Brain microvascular endothelial cell (primary cell): Measurements from ENCODE around the gene C17orf75.

ENCODE experiments used
- DNase-seq: peaks from one replicate; pipeline ENCODE4 v3.0.0-alpha.2; 2020
- H3K27ac ChIP-seq: fragments of 250-450 bp; sonication (Bioruptor Pico); 2 replicates; pipeline ENCODE4 v1.5.1; 2020; ENCODE audit warnings: mild to moderate bottlenecking, moderate library complexity
- H3K27me3 ChIP-seq: fragments of 250-450 bp; sonication (Bioruptor Pico); replicated peaks from 2 replicates; pipeline ENCODE4 v1.5.1; 2020; ENCODE audit warnings: mild to moderate bottlenecking
- H3K36me3 ChIP-seq: fragments of 250-450 bp; sonication (Bioruptor Pico); replicated peaks from 2 replicates; pipeline ENCODE4 v1.5.1; 2020; ENCODE audit warnings: mild to moderate bottlenecking
- H3K4me3 ChIP-seq: 2 replicates; pipeline ENCODE4 v1.5.1; 2011; ENCODE audit warnings: low read depth, mild to moderate bottlenecking, control low read depth, low read length, moderate library complexity
- in situ Hi-C: cut with HindIII; loops from 2 replicates; pipeline ENCODE4 v1.10.0; 2017; ENCODE audit warnings: low sequenced_read_pairs, low pct_ligation_motif_present
- TF ChIP-seq, protein P1 (sequence below): IDR thresholded peaks from 2 replicates; pipeline ENCODE4 v1.5.1; 2011; ENCODE audit warnings: low read depth, mild to moderate bottlenecking, moderate library complexity, low read length, control low read depth, inconsistent platforms; ENCODE audit errors: missing control alignments

The C17orf75 gene

DNA sequence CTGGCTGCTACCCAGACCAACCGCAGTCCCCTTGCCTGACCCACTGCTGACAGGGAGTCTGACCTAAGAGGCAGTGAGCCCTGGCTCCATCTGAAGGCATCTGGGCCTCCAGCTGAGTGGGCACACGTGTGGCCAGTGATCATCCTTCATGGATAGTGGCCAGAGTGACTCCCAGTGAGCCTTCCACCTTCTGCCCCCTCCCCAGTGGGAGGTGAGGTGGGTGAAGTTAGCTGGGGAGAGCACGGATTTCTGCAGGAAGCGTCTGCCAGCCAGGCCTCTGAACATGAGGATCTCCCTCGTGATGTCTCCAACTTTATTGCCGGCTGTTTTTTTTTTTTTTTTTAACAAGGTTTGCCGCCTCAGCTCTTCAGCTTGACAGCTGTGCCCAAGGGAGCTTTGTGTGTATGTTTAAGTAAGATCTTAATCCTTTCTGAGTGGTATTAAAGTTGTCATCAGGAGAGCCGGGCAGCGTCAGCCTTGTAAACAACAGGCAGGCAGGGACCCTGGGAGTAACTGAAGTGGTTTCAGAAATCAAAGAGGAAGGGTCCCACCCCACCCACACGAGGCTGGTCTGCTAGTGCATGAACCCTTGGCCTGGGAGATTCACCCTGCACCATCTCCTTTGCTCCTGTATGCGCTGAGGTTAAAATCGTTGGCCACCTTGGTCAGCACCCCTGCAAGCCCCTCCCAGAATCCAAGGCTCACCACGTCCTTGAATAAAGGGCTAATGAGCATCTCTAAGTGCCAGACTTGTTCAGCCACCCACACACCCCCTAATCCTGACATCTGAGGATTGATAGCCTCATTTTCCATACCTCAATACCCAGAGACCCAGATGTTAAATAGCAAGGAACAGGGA, 43.0 kb downstream of the C17orf75 start:
- Histone ChIP-seq H3K27me3 (no peaks in the 10 kb centered on the region), H3K36me3 (no peaks in the 10 kb centered on the region), H3K4me3 (no peak overlapping the region), H3K27ac (no peak overlapping the region)
- in situ Hi-C loops: no loop called here
- DNase-seq: no peak
- TF ChIP-seq, protein P1, sequence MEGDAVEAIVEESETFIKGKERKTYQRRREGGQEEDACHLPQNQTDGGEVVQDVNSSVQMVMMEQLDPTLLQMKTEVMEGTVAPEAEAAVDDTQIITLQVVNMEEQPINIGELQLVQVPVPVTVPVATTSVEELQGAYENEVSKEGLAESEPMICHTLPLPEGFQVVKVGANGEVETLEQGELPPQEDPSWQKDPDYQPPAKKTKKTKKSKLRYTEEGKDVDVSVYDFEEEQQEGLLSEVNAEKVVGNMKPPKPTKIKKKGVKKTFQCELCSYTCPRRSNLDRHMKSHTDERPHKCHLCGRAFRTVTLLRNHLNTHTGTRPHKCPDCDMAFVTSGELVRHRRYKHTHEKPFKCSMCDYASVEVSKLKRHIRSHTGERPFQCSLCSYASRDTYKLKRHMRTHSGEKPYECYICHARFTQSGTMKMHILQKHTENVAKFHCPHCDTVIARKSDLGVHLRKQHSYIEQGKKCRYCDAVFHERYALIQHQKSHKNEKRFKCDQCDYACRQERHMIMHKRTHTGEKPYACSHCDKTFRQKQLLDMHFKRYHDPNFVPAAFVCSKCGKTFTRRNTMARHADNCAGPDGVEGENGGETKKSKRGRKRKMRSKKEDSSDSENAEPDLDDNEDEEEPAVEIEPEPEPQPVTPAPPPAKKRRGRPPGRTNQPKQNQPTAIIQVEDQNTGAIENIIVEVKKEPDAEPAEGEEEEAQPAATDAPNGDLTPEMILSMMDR: no peak

- in situ Hi-C loops: no loop called here
- Histone ChIP-seq H3K4me3 (no peak overlapping the region), H3K27me3 (no peaks in the 10 kb centered on the region), H3K36me3 (no peaks in the 10 kb centered on the region), H3K27ac (no peak overlapping the region)
- no peak for DNase-seq
- TF ChIP-seq, protein P1: no peak
Observed at GRCh38 chr17:32298298-32298697, 43.7 kb downstream of the C17orf75 start.

- in situ Hi-C loops: no loop called here
Observed at GRCh38 chr17:32297860-32298259, 44.1 kb downstream of the C17orf75 start.

DNA sequence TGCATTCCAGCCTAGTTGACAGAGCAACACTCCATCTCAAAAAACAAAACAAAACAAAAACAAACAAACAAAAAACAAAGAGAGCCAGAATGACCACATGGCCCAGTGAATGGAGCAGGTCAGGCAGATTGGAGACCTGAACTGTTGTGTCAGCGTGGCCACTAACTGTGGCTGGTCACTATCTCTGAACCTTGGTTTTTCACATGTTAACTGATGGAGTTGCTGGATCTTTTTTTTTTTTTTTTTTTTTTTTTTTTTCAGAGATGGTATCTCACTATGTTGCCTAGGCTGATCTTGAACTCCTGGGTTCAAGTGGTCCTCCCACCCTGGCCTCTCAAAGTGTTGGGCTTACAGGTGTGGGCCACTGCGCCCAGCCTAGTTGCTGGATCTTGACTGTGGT, 44.5 kb downstream of the C17orf75 start:
- DNase-seq: no peak
- TF ChIP-seq, protein P1: no peak
- H3K27me3 ChIP-seq: no peaks in the 10 kb centered on the region
- no peak overlapping the region for H3K4me3 ChIP-seq
- H3K27ac ChIP-seq: no peak overlapping the region
- in situ Hi-C loops: no loop called here
- H3K36me3 ChIP-seq: no peaks in the 10 kb centered on the region

More at GRCh38 chr17:32297860-32298259, 44.1 kb downstream of the C17orf75 start:
- Histone ChIP-seq H3K27me3 (no peaks in the 10 kb centered on the region), H3K36me3 (no peaks in the 10 kb centered on the region), H3K4me3 (no peak overlapping the region), H3K27ac (no peak overlapping the region)
- no peak for DNase-seq
- TF ChIP-seq, protein P1: no peak

DNA sequence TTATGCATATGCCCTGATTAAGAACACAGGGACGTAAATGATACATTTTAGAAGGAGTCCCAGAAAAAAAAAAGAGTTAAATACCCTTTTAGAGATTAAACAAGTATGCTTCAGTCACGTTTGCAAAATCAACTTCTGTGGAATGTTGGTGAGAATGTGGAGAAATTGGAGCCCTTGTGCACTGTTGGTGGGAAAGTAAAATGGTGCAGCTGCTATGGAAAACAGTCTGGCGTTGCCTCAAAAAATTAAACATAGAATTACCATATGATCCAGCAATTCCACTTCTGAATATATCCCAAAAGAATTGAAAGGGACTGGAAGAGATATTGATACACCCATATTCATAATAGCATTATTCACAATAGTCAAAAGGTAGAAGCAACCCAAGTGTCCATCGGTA, 49.9 kb downstream of the C17orf75 start:
- no peak for DNase-seq
- H3K36me3 ChIP-seq: no peaks in the 10 kb centered on the region
- H3K4me3 ChIP-seq: no peak overlapping the region
- H3K27me3 ChIP-seq: no peaks in the 10 kb centered on the region
- no peak overlapping the region for H3K27ac ChIP-seq
- in situ Hi-C loops: no loop called here
- TF ChIP-seq, protein P1: no peak
